Midbrain (tissue), 1 donor: ENCODE results near the gene TEAD4.

Experiments
- DNase-seq: peaks from one replicate; lab custom pipeline; 2025; lab: John Stamatoyannopoulos, UW

TEAD4 gene

DNA sequence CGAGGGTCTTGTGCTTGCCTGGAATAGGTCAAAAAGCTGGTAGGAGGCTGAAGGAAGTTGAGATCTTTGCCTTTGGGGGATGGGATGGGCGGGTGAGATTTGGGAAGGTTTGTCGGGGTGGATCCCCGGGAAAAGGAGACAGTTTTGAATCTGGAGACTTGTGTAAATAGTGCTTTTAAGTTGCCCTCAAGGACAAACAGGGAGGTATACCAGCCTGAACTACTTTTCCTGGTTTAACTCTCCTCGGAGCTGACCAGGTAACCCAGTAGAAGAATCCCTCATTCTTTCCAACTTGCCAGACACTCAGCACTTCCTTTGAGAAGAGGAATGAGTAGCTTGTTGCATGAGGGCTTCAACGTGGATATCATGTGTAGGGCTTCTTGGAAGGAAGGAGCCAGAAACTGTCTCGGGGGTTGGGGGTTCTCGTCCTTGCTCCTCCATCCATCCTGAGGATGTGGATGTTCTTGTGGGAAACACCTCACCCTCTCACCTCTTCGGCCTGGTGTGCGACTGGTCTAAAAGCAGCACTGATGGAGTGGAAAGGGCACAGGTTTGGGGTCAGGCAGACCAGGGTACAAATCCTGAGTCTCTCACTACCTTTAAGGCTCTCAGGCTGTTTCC lies 1.9 kb downstream of the TEAD4 start:
- DNase-seq = no peak

- DNase-seq = no peak
Observed at GRCh38 chr12:2961705-2962104, 2.5 kb downstream of the TEAD4 start.

GRCh38 chr12:2963154-2963759 lies 4.1 kb downstream of the TEAD4 start:
- DNase-seq = no peak

DNA sequence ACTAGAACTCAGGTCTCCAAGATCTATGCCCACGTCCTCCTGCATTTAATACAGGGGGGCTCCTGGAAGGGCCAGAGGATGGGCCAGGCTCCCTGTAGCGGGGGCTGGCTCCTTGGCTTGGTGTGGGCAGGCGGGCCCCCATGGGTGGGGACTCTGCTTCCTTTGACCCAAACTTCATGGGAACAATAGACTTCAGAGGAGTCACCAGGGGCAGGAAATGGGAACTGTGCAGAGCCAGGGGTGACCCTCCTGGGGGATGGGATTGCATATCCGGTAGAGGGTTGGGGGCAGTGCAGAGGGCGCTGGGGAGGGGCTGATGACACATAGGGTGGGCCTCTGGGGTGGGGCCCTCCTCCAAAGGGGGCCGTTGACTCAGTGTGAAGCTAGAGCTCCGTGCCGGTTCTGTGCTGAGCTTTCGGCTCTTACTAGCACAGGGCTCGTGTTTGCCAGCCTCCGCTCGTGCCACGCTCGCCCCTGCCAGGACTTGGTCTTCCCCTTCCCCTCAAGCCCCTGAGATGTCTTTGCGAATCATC lies 4.6 kb downstream of the TEAD4 start:
- DNase-seq = no peak

DNA sequence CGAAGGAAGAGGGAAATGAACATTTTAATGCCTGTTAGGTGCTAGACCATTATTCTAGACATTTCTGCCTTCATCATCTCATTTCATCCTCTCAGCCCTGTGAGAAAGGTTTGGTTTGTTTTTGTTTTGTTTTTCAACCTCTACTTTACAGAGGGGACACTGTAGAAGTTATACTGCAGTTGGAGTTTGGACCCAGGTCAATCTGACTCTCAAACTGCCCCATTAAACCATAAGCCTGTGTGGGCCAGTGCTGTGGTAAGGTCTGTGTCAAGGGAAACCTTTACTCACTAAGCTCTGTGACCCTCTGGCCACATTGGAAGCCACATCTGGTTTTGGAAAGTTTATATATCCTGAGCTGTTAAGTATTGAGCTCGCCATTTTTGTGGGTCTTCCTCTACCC lies 8.5 kb downstream of the TEAD4 start:
- no peak for DNase-seq

DNA sequence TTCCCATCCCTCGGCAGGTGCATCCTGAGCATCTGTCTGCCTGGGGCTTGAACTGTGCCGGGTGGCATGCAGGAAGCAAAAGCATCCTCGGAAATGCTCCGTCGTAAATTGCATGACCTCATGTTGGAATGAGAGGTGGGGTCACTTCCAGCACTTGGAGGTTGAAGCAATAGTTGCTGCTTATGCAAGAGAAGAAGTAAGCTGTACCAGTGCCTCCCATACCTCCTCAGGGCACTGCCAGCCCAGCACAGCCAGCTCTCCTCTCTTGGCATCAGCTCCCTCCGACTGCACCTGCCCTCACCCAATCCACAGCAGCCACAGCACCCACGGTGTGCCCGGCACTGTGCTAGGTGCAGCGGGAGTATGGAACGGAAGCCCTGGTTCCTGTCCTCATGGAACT lies 11.5 kb downstream of the TEAD4 start:
- no peak for DNase-seq

- no peak for DNase-seq
Observed at GRCh38 chr12:2973566-2973965, 14.4 kb downstream of the TEAD4 start.

GRCh38 chr12:2974560-2974971 lies 15.4 kb downstream of the TEAD4 start:
- DNase-seq = no peak

DNA sequence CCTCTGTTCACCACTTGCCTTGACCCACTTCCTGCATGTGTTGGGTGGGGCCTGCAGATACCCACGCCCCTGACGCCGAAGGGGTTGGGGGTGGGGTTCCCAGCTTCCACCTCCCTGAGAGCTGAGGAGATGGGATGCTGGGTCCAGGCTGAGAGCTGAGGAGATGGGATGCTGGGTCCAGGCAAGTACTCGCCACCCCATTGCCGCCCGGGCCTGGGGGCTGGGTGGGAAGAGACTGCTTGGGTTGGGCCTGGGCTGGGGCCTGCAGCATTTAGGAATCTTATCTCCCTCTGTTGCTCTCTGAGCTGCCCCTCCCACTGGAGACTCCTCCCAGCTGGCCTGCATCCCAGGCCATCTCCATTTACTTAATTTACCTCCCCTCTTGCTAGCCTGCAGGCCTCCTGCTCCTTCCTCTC lies 17.4 kb downstream of the TEAD4 start:
- no peak for DNase-seq

GRCh38 chr12:2977776-2978175 lies 18.6 kb downstream of the TEAD4 start:
- no peak for DNase-seq

- DNase-seq = no peak
Observed at GRCh38 chr12:2979806-2980205, 20.6 kb downstream of the TEAD4 start.

GRCh38 chr12:2980630-2981029 lies 21.4 kb downstream of the TEAD4 start:
- no peak for DNase-seq

GRCh38 chr12:2982361-2982760 lies 23.2 kb downstream of the TEAD4 start:
- DNase-seq = no peak

- no peak for DNase-seq
Observed at GRCh38 chr12:2984249-2984648, 25.1 kb downstream of the TEAD4 start.

- DNase-seq = no peak
Observed at GRCh38 chr12:2984698-2985097, 25.5 kb downstream of the TEAD4 start.

DNA sequence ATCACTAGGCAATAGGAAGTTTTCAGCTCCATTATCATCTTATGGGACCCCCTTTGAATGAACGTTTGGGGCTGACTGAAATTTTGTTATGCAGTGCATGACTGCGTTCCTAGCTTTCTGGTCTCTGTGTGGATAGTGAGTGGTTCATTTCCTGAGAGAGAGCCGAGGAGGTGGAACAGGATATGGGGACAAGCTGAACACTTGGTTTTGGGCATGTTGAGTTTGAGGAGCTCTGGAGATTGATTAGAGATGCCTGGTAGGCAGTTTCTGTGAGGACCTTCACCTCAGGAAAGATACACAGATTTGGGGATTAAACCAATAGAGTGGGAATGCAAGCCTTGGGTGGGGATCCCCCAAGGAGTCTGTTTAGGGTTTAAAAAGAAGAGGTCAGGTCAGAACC lies 27.7 kb downstream of the TEAD4 start:
- no peak for DNase-seq

DNA sequence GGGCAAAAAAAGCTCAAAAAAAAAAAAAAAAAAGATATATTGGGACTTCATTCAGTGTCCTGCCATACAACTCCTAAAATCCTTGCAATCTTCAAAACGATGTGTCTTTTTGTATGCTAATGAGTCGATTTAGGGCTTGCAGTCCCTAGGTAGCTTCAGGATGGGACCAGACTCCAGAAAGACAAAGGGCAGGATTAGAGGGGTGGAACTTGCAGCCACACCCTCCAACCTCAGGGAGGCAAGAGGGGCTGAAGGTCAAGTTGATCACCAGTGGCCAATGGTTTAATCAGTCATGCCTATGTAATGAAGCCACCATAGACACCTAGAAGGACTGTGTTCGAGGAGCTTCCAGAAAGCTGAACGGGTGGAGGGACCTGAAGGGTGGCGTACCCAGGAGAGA lies 29.3 kb downstream of the TEAD4 start:
- no peak for DNase-seq

DNA sequence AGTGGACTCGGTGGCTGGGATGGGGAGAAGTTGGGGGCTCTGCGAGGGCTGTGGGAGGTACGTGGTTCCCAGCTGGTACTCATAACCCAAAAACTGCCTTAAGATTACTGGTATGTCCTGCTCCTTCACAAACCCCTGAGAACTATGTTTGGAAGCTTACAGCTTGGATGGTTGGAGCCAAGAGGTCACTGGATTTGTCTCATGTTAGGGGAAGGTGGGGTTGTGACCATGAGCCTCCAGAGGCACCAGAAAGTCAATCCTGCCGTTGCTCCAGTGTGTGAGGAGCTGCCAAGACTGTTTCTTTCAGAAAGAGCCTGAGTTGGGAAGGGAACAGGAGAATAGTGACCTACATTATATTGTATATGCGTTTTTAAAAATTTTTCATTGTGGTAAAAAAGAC lies 33.5 kb downstream of the TEAD4 start:
- no peak for DNase-seq

- DNase-seq = no peak
Observed at GRCh38 chr12:2997989-2998670, 38.9 kb downstream of the TEAD4 start.

- no peak for DNase-seq
Observed at GRCh38 chr12:2998789-2999264, 39.6 kb downstream of the TEAD4 start.

GRCh38 chr12:2999265-2999841 lies 40.2 kb downstream of the TEAD4 start:
- no peak for DNase-seq

DNA sequence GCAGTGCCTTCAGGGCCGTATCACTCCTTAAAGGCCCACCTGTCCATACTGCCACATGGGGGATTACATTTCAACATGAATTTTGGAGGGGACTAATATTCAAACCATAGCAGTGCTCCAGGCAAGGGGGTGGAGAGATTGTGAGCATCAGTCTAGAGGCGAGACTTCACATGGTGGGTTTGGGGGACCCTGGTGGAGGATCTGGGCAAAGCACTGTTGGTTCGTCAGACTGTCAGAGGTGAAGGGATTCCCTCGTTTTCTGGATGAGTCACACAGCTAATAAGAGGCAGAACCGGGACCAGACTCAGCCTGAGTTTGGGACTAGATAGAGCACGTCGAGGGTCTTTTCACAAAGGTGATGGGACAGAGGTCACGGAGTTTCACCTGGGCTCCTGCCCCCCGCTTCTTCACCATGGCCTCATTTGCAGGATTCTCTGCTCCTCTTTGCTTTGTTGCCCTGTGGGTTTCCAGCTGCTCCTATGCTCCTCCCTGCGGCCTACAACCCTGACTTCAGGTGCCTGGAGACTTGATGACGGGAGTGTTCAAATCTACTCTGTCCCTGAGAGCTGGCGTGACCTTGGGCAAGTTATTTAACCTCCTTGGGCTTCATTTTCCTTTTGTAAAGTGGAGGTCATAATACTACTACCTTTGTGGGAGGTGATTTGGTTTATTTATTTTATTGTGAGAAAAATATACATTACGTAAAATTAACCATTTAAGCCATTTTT lies 41.5 kb downstream of the TEAD4 start:
- DNase-seq = no peak
